Neural cell (in vitro differentiated cells): ENCODE data around the gene SAPCD1. TPM values are rescaled to one million over a fixed set of nuclear protein-coding genes. Genes with fewer than 3 reads are reported as not detected.

Experiments used
- H2AFZ ChIP-seq: fragments of 200-600, 300-800 bp; sonication (generic), shearing (Covaris generic); 2 replicates; pipeline ENCODE4 v1.6.0; 2014; ENCODE audit warnings: low read depth, mild to moderate bottlenecking, antibody characterized with exemption, low read length, moderate library complexity
- H3F3A ChIP-seq: fragments of 200-600 bp; shearing (Covaris generic); 2 replicates; pipeline ENCODE4 v1.6.1; 2016; ENCODE audit warnings: mild to moderate bottlenecking, moderate library complexity, mixed read lengths, antibody characterized with exemption, low read length; ENCODE audit not compliant: insufficient read depth, poor library complexity, severe bottlenecking
- H3K27ac ChIP-seq: fragments of 200-600, 300-800 bp; sonication (generic), shearing (Covaris generic); 2 replicates; pipeline ENCODE4 v1.5.1; 2014; ENCODE audit warnings: mild to moderate bottlenecking, low read length, moderate library complexity
- H3K27me3 ChIP-seq: fragments of 300-800, 200-600 bp; sonication (generic), shearing (Covaris generic); 2 replicates; pipeline ENCODE4 v1.6.0; 2014; ENCODE audit warnings: mild to moderate bottlenecking, low read depth, low read length, moderate library complexity; ENCODE audit not compliant: insufficient read depth
- H3K36me3 ChIP-seq: fragments of 300-800, 200-600 bp; sonication (generic), shearing (Covaris generic); 2 replicates; pipeline ENCODE4 v1.5.1; 2014; ENCODE audit warnings: mild to moderate bottlenecking, antibody characterized with exemption, low read length, moderate library complexity; ENCODE audit not compliant: insufficient read depth
- H3K4me2 ChIP-seq: fragments of 300-800, 200-600 bp; sonication (generic), shearing (Covaris generic); 2 replicates; pipeline ENCODE4 v1.6.0; 2014; ENCODE audit warnings: mild to moderate bottlenecking, low read length
- H3K4me3 ChIP-seq: fragments of 300-800, 200-600 bp; sonication (generic), shearing (Covaris generic); 2 replicates; pipeline ENCODE4 v1.5.1; 2014; ENCODE audit warnings: mild to moderate bottlenecking, low read length, moderate library complexity
- H3K79me2 ChIP-seq: fragments of 200-600 bp; shearing (Covaris generic); replicated peaks from 2 replicates; pipeline ENCODE4 v1.6.0; 2014; ENCODE audit warnings: mild to moderate bottlenecking, low read length, moderate library complexity; ENCODE audit not compliant: insufficient read depth
- H3K9ac ChIP-seq: fragments of 300-800, 200-600 bp; sonication (generic), shearing (Covaris generic); 2 replicates; pipeline ENCODE4 v1.6.1; 2016; ENCODE audit warnings: mild to moderate bottlenecking, low read length, mixed read lengths
- H3K9me2 ChIP-seq: fragments of 200-600 bp; shearing (Covaris generic); 2 replicates; pipeline ENCODE4 v1.6.1; 2016; ENCODE audit warnings: mild to moderate bottlenecking, low read length, mixed read lengths; ENCODE audit not compliant: insufficient read depth
- H3K9me3 ChIP-seq: fragments of 200-600, 300-800 bp; sonication (generic), shearing (Covaris generic); 2 replicates; pipeline ENCODE4 v1.6.1; 2016; ENCODE audit warnings: mild to moderate bottlenecking, mixed run types, low read length, moderate library complexity, mixed read lengths
- H4K20me1 ChIP-seq: fragments of 200-600 bp; shearing (Covaris generic); 2 replicates; pipeline ENCODE4 v1.6.1; 2016; ENCODE audit warnings: mild to moderate bottlenecking, mixed run types; ENCODE audit not compliant: insufficient read depth
- CTCF ChIP-seq: fragments of 450-650 bp; IDR thresholded peaks from 2 replicates; pipeline ENCODE4 v1.5.1; 2014; ENCODE audit warnings: antibody characterized with exemption, mild to moderate bottlenecking, moderate library complexity; ENCODE audit not compliant: poor library complexity, severe bottlenecking
- EP300 ChIP-seq: fragments of 450-650 bp; conservative IDR thresholded peaks from 2 replicates; pipeline ENCODE4 v1.6.1; 2014; ENCODE audit warnings: antibody characterized with exemption, mild to moderate bottlenecking, moderate library complexity; ENCODE audit not compliant: poor library complexity, severe bottlenecking
- EZH2 ChIP-seq: fragments of 200-600, 300-800 bp; shearing (Covaris generic), sonication (generic); IDR thresholded peaks from 2 replicates; pipeline ENCODE4 v1.6.1; 2014; ENCODE audit warnings: antibody characterized with exemption, low read length, borderline replicate concordance, mild to moderate bottlenecking; ENCODE audit not compliant: insufficient read depth, poor library complexity, severe bottlenecking
- MXI1 ChIP-seq: fragments of 450-650 bp; conservative IDR thresholded peaks from 2 replicates; pipeline ENCODE4 v1.6.1; 2014; ENCODE audit warnings: antibody characterized with exemption, mild to moderate bottlenecking; ENCODE audit not compliant: poor library complexity, severe bottlenecking
- POLR2AphosphoS5 ChIP-seq: IDR thresholded peaks from 2 replicates; pipeline ENCODE4 v1.6.1; 2012
- RAD21 ChIP-seq: fragments of 450-650 bp; conservative IDR thresholded peaks from 2 replicates; pipeline ENCODE4 v1.6.1; 2014; ENCODE audit warnings: antibody characterized with exemption, mild to moderate bottlenecking, moderate library complexity
- REST ChIP-seq: IDR thresholded peaks from 2 replicates; pipeline ENCODE4 v1.6.1; 2012; ENCODE audit warnings: borderline replicate concordance
- SMC3 ChIP-seq: fragments of 450-650 bp; conservative IDR thresholded peaks from 2 replicates; pipeline ENCODE4 v1.6.1; 2014; ENCODE audit warnings: antibody characterized with exemption, mild to moderate bottlenecking, moderate library complexity; ENCODE audit not compliant: poor library complexity
- TAF1 ChIP-seq: IDR thresholded peaks from 2 replicates; pipeline ENCODE4 v1.6.1; 2012; ENCODE audit warnings: low read depth
- polyA minus RNA-seq: library from RNA; depleted of rRNA, polyadenylated mRNA; stranded (reverse); fragments of >200 nt; gene quantifications from 2 replicates; pipeline ENCODE4 v1.2.3, GENCODE V29; 2014
- polyA plus RNA-seq: library from polyadenylated mRNA; depleted of rRNA; stranded (reverse); fragments of >200 nt; gene quantifications from 2 replicates; pipeline ENCODE4 v1.2.3, GENCODE V29; 2014

The SAPCD1 gene
- polyA plus RNA-seq (1.3 TPM in 1 of 2 replicates, not detected in the other), polyA minus RNA-seq (0.81 TPM in 1 of 2 replicates, not detected in the other)

- TF ChIP-seq EZH2: no peak
- no peak for TF ChIP-seq REST
- TF ChIP-seq RAD21: no peak
- no peak for TF ChIP-seq CTCF
- no peak for TF ChIP-seq POLR2AphosphoS5
- TF ChIP-seq MXI1: no peak
- TF ChIP-seq SMC3: no peak
- no peak for TF ChIP-seq TAF1
- no peak for TF ChIP-seq EP300
- no peaks in the 10 kb centered on the region for H3F3A ChIP-seq
- no peaks in the 10 kb centered on the region for H4K20me1 ChIP-seq
- H3K9ac ChIP-seq: no peak within 1 kb of the TSS
- no peaks in the 10 kb centered on the region for H3K9me3 ChIP-seq
- no peak within 1 kb of the TSS for H3K27ac ChIP-seq
- no peaks in the 10 kb centered on the region for H3K9me2 ChIP-seq
- H3K36me3 ChIP-seq: no peaks in the 10 kb centered on the region
- no peak within 1 kb of the TSS for H3K4me3 ChIP-seq
- H3K27me3 ChIP-seq: no peaks in the 10 kb centered on the region
- no peaks in the 10 kb centered on the region for H3K79me2 ChIP-seq
- H3K4me2 ChIP-seq: no peak within 1 kb of the TSS
- H2AFZ ChIP-seq: no peak within 1 kb of the TSS
Observed at GRCh38 chr6:31762356-31762755, at the start of gene SAPCD1. TSS of gene SAPCD1 (plus strand) at chr6:31762656. CDS start at chr6:31763055, 399 bp downstream.

- Histone ChIP-seq H3K9me2 (no peaks in the 10 kb centered on the region), H3K4me3 (peak overlapping the region; percentile 23), H3K9ac (peak overlapping the region; percentile 48), H3F3A (no peaks in the 10 kb centered on the region), H2AFZ (no peak overlapping the region), H3K9me3 (no peaks in the 10 kb centered on the region), H3K27ac (peak overlapping the region; percentile 12), H3K36me3 (no peaks in the 10 kb centered on the region), H3K4me2 (no peak overlapping the region), H3K27me3 (no peaks in the 10 kb centered on the region), H3K79me2 (no peaks in the 10 kb centered on the region), H4K20me1 (no peaks in the 10 kb centered on the region)
- TF ChIP-seq CTCF: no peak
- no peak for TF ChIP-seq EP300
- no peak for TF ChIP-seq SMC3
- no peak for TF ChIP-seq TAF1
- no peak for TF ChIP-seq POLR2AphosphoS5
- no peak for TF ChIP-seq EZH2
- no peak for TF ChIP-seq MXI1
- TF ChIP-seq REST: no peak
- no peak for TF ChIP-seq RAD21
Observed at GRCh38 chr6:31713465-31713864, 49.0 kb upstream of the SAPCD1 start.
